Activated naive CD8-positive, alpha-beta T cell treated with anti-CD3 and anti-CD28 coated beads, Interleukin-2, amount 50 U/mL, for 16 hours (primary cell): ENCODE measurements around the gene RAPGEF4.

Experiments
- DNase-seq: peaks from one replicate; pipeline ENCODE4 v3.0.0-alpha.2; 2020; ENCODE audit warnings: low read depth, low spot score

RAPGEF4 gene

GRCh38 chr2:172735582-172736423 is at the start of gene RAPGEF4:
Gene RAPGEF4 (plus strand): TSS chr2:172735845. CDS start chr2:172735984, 139 bp downstream.
- no peak for DNase-seq

GRCh38 chr2:172693037-172693436 is 42.6 kb upstream of the RAPGEF4 start:
- peak; percentile 17 for DNase-seq

- no peak for DNase-seq
Observed at GRCh38 chr2:172693529-172694455, 41.9 kb upstream of the RAPGEF4 start.

- no peak for DNase-seq
Observed at GRCh38 chr2:172697296-172697695, 38.3 kb upstream of the RAPGEF4 start.

GRCh38 chr2:172698041-172698863 is 37.4 kb upstream of the RAPGEF4 start:
- no peak for DNase-seq

GRCh38 chr2:172701250-172701649 is 34.4 kb upstream of the RAPGEF4 start:
- DNase-seq = no peak

- DNase-seq = no peak
Observed at GRCh38 chr2:172702451-172702850, 33.2 kb upstream of the RAPGEF4 start.

GRCh38 chr2:172704072-172704936 is 31.3 kb upstream of the RAPGEF4 start:
- no peak for DNase-seq

- no peak for DNase-seq
Observed at GRCh38 chr2:172705352-172705751, 30.3 kb upstream of the RAPGEF4 start.

GRCh38 chr2:172708247-172708646 is 27.4 kb upstream of the RAPGEF4 start:
- no peak for DNase-seq

- no peak for DNase-seq
Observed at GRCh38 chr2:172709566-172710291, 25.9 kb upstream of the RAPGEF4 start.

- DNase-seq = peak; percentile 25
Observed at GRCh38 chr2:172710584-172711047, 25.0 kb upstream of the RAPGEF4 start.

- no peak for DNase-seq
Observed at GRCh38 chr2:172711110-172711509, 24.5 kb upstream of the RAPGEF4 start.

GRCh38 chr2:172712251-172712650 is 23.4 kb upstream of the RAPGEF4 start:
- no peak for DNase-seq

- no peak for DNase-seq
Observed at GRCh38 chr2:172713365-172713875, 22.2 kb upstream of the RAPGEF4 start.

- no peak for DNase-seq
Observed at GRCh38 chr2:172722481-172722880, 13.2 kb upstream of the RAPGEF4 start.

GRCh38 chr2:172723286-172723685 is 12.4 kb upstream of the RAPGEF4 start:
- DNase-seq = no peak

GRCh38 chr2:172724724-172725123 is 10.9 kb upstream of the RAPGEF4 start:
- no peak for DNase-seq

- DNase-seq = no peak
Observed at GRCh38 chr2:172725284-172725683, 10.4 kb upstream of the RAPGEF4 start.

- DNase-seq = no peak
Observed at GRCh38 chr2:172725746-172726145, 9.9 kb upstream of the RAPGEF4 start.
